ENCODE results near the gene WIPI1. TPM values are rescaled to one million over a fixed set of nuclear protein-coding genes. Genes with fewer than 3 reads are reported as not detected.

Gene WIPI1
- total RNA-seq, 1 experiment from 2014 or later, result 19.8 TPM

GRCh38 chr17:68398691-68399637 lies 58.3 kb downstream of the WIPI1 start:
- POLR2A ChIA-PET, result no interaction called here

GRCh38 chr17:68397108-68397536 lies 60.2 kb downstream of the WIPI1 start:
- no peaks in the 10 kb centered on the region for H3K27me3 ChIP-seq (ENCODE audit: control insufficient read depth, insufficient read depth, low read length)
- in situ Hi-C loops (cut with HindIII; ENCODE audit: low pct_unique_long_range_greater_than_20kb, low sequenced_read_pairs) (no loop called here), intact Hi-C loops (cut with micrococcal nuclease; ENCODE audit: unreplicated experiment) (loop anchor here (10.0 kb wide), 1 partner anchor 132 kb away; no protein-coding TSS in a partner anchor)
- TF ChIP-seq CTCF (IDR thresholded peaks at IDR 0.05) (no peak), SIN3A (IDR thresholded peaks at IDR 0.05; ENCODE audit: borderline replicate concordance, insufficient read depth, low read depth, low read length) (no peak), TCF7L2 (IDR thresholded peaks at IDR 0.05; ENCODE audit: low read depth, low read length) (no peak), POLR2AphosphoS5 (IDR thresholded peaks at IDR 0.05; ENCODE audit: low read depth, low read length) (no peak), REST (IDR thresholded peaks at IDR 0.05; ENCODE audit: insufficient read depth in 1 of 2, low read depth in 2 of 2, low read length in 1 of 2) (no peak)
- H3K4me1 ChIP-seq (ENCODE audit: control insufficient read depth, insufficient read depth, low read length), result no peaks in the 10 kb centered on the region
- H3K4me3 ChIP-seq (ENCODE audit: low read depth in 2 of 2, low read length in 2 of 2), result no peak overlapping the region
- BruUV-seq (replicated peaks), result no TSS peak
- ATAC-seq (no peak), DNase-seq (ENCODE audit: low read depth, low spot score) (no peak)
- ChIA-PET CTCF (no interaction called here), POLR2A (no interaction called here)
- no peaks in the 10 kb centered on the region for H3K9me3 ChIP-seq (ENCODE audit: control insufficient read depth, insufficient read depth, low read depth, low read length)
- no peaks in the 10 kb centered on the region for H3K36me3 ChIP-seq (ENCODE audit: control insufficient read depth, insufficient read depth, low read length)
- H3K27ac ChIP-seq (ENCODE audit: low read length), result no peak overlapping the region

More at GRCh38 chr17:68398691-68399637, 58.3 kb downstream of the WIPI1 start:
- TF ChIP-seq CTCF (IDR thresholded peaks at IDR 0.05), result peak; percentile 81
- no peak for TF ChIP-seq TCF7L2 (IDR thresholded peaks at IDR 0.05; ENCODE audit: low read depth, low read length)
- ATAC-seq (peak; percentile 89), DNase-seq (ENCODE audit: low read depth, low spot score) (peak; percentile 32)
- no peaks in the 10 kb centered on the region for H3K36me3 ChIP-seq (ENCODE audit: control insufficient read depth, insufficient read depth, low read length)
- BruUV-seq (replicated peaks), result no TSS peak
- H3K27me3 ChIP-seq (ENCODE audit: control insufficient read depth, insufficient read depth, low read length), result no peaks in the 10 kb centered on the region
- H3K27ac ChIP-seq (ENCODE audit: low read length), result no peak overlapping the region
- CTCF ChIA-PET, result interaction anchor here (0.5 to 1.3 kb wide), 5 partner anchors 134 to 166 kb away, joined by 3 to 9 read pairs (median 4); no protein-coding TSS in a partner anchor
- intact Hi-C loops (cut with micrococcal nuclease; ENCODE audit: unreplicated experiment), result loop anchor here (10.0 kb wide), 1 partner anchor 134 kb away; no protein-coding TSS in a partner anchor
- no peaks in the 10 kb centered on the region for H3K9me3 ChIP-seq (ENCODE audit: control insufficient read depth, insufficient read depth, low read depth, low read length)
- H3K4me1 ChIP-seq (ENCODE audit: control insufficient read depth, insufficient read depth, low read length), result no peaks in the 10 kb centered on the region
- in situ Hi-C loops (cut with HindIII; ENCODE audit: low pct_unique_long_range_greater_than_20kb, low sequenced_read_pairs), result no loop called here
- no peak overlapping the region for H3K4me3 ChIP-seq (ENCODE audit: low read depth in 2 of 2, low read length in 2 of 2)

Measured in Panc1 (cell line).